Transverse colon (tissue), 4 donors: Measurements from ENCODE around the gene CCDC71. TPM values are rescaled to one million over a fixed set of nuclear protein-coding genes. Genes with fewer than 3 reads are reported as not detected.

Experiments used
- DNase-seq: peaks from one replicate; pipeline ENCODE4 v3.0.0-alpha.2; 2019
- H3K27ac ChIP-seq, 4 donors: fragments of 200-600 bp; sonication (generic); 2 replicates each; pipeline ENCODE4 v1.5.1; 2016 to 2018; ENCODE audit warnings: inconsistent platforms in 4 of 4
- H3K27me3 ChIP-seq: fragments of 200-600 bp; sonication (generic); 2 replicates; pipeline ENCODE4 v1.5.1; 2017; ENCODE audit warnings: inconsistent platforms
- H3K36me3 ChIP-seq, 4 donors: fragments of 200-600 bp; sonication (generic); 2 replicates each; pipeline ENCODE4 v1.5.1; 2017 to 2019; ENCODE audit warnings: inconsistent platforms in 4 of 4
- H3K4me1 ChIP-seq, 4 donors: fragments of 200-600 bp; sonication (generic); 2 replicates each; pipeline ENCODE4 v1.5.1; 2017 to 2020; ENCODE audit warnings: inconsistent platforms in 4 of 4
- H3K4me3 ChIP-seq, 4 donors: fragments of 200-600 bp; sonication (generic); 1 replicate in 1 of 4; 2 replicates in 3 of 4; pipeline versions ENCODE4 v1.5.1 to v1.6.1; 2017 to 2019; ENCODE audit warnings: inconsistent platforms in 4 of 4
- H3K9me3 ChIP-seq, 2 donors: fragments of 200-600 bp; sonication (generic); 2 replicates each; pipeline ENCODE4 v1.5.1; 2017 to 2019; ENCODE audit warnings: inconsistent platforms in 2 of 2
- EP300 ChIP-seq: sonication (generic); formaldehyde crosslinking; IDR thresholded peaks from one replicate; pipeline ENCODE4 v1.6.1; 2017; ENCODE audit warnings: antibody characterized with exemption, low read depth
- POLR2A ChIP-seq: fragments of 450-650 bp; IDR thresholded peaks from one replicate; pipeline ENCODE4 v1.6.1; 2016; ENCODE audit warnings: antibody characterized with exemption, mild to moderate bottlenecking, moderate library complexity
- POLR2AphosphoS5 ChIP-seq, 3 donors: sonication (generic); formaldehyde crosslinking; IDR thresholded peaks; one replicate each; pipeline ENCODE4 v1.6.1; 2016; ENCODE audit warnings: antibody characterized with exemption in 3 of 3
- WGBS, 2 donors: methylation state at CpG; one replicate each; pipeline ENCODE4 v1.1.5; 2018; ENCODE audit warnings: low coverage in 1 of 2; 5-methylcytosine and 5-hydroxymethylcytosine counted together
- in situ Hi-C, 4 donors: fragments of 200-750 bp; cut with MboI; loops; one replicate each; pipeline versions ENCODE4 v1.15.0 to v1.15.1; 2017; ENCODE audit warnings: low sequenced_read_pairs in 3 of 4, low pct_ligation_motif_present in 1 of 4, low pct_unique_long_range_greater_than_20kb in 1 of 4
- intact Hi-C: fragments of 100-400 bp; cut with DNase I; formaldehyde crosslinking; loops from one replicate; pipeline ENCODE4 v1.15.1; 2023; ENCODE audit warnings: low total_unique reads
- total RNA-seq, 4 donors: library from RNA; depleted of rRNA; stranded (reverse); fragments of >200 nt; gene quantifications; one replicate each; pipeline ENCODE4 v1.1.0, GENCODE V29; 2016
- TF ChIP-seq, protein P1 (sequence below), 5 experiments: fragments of 200-600 bp in 3 of 5; fragments of 450-650 bp in 2 of 5; sonication (generic) in 3 of 5; IDR thresholded peaks; 1 replicate in 2 of 5; 2 replicates in 3 of 5; pipeline ENCODE4 v1.5.1; 2016 to 2017; ENCODE audit warnings: antibody characterized with exemption in 5 of 5, inconsistent platforms in 3 of 5, mild to moderate bottlenecking in 2 of 5, moderate library complexity in 1 of 5

The CCDC71 gene
- total RNA-seq, 4 donors from 2014 or later, result 26.2 to 33.9 (median 31.3) TPM

GRCh38 chr3:49199239-49199899 is 33.2 kb upstream of the CCDC71 start:
- no peaks in the 10 kb centered on the region for H3K4me1 ChIP-seq
- H3K4me3 ChIP-seq, result peak overlapping the region in 3 of 4 donors; percentile 10 to 37 (median 22)
- in situ Hi-C loops, result no loop called here
- no peaks in the 10 kb centered on the region for H3K36me3 ChIP-seq
- peak overlapping the region in 3 of 4 donors; percentile 48 to 74 (median 67) for H3K27ac ChIP-seq
- intact Hi-C loops, result no loop called here
- peak; percentile 74 for DNase-seq
- WGBS, 2 donors, result 64 to 87% methylated on average over 10 to 53 of the region's 53 CpGs
- TF ChIP-seq, protein P1, sequence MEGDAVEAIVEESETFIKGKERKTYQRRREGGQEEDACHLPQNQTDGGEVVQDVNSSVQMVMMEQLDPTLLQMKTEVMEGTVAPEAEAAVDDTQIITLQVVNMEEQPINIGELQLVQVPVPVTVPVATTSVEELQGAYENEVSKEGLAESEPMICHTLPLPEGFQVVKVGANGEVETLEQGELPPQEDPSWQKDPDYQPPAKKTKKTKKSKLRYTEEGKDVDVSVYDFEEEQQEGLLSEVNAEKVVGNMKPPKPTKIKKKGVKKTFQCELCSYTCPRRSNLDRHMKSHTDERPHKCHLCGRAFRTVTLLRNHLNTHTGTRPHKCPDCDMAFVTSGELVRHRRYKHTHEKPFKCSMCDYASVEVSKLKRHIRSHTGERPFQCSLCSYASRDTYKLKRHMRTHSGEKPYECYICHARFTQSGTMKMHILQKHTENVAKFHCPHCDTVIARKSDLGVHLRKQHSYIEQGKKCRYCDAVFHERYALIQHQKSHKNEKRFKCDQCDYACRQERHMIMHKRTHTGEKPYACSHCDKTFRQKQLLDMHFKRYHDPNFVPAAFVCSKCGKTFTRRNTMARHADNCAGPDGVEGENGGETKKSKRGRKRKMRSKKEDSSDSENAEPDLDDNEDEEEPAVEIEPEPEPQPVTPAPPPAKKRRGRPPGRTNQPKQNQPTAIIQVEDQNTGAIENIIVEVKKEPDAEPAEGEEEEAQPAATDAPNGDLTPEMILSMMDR (IDR thresholded peaks at IDR 0.05), result no peak
- peak in 2 of 3 donors; percentile 17 to 71 for TF ChIP-seq POLR2AphosphoS5 (IDR thresholded peaks at IDR 0.05)
- no peak for TF ChIP-seq POLR2A
- no peak for TF ChIP-seq EP300
- no peaks in the 10 kb centered on the region for H3K27me3 ChIP-seq
- H3K9me3 ChIP-seq, result no peaks in the 10 kb centered on the region

GRCh38 chr3:49198611-49199230 is 32.6 kb upstream of the CCDC71 start:
- Histone ChIP-seq H3K4me1 (no peaks in the 10 kb centered on the region), H3K36me3 (no peaks in the 10 kb centered on the region), H3K9me3 (no peaks in the 10 kb centered on the region), H3K4me3 (peak overlapping the region in 2 of 4 donors; percentile 22 to 37), H3K27ac (peak overlapping the region in 2 of 4 donors; percentile 41), H3K27me3 (no peaks in the 10 kb centered on the region)
- in situ Hi-C loops, result no loop called here
- intact Hi-C loops, result no loop called here
- DNase-seq, result no peak
- 82 to 93% methylated on average over 12 to 24 of the region's 24 CpGs for WGBS, 2 donors
- TF ChIP-seq EP300, result no peak
- no peak for TF ChIP-seq POLR2A
- TF ChIP-seq POLR2AphosphoS5 (IDR thresholded peaks at IDR 0.05), result no peak
- TF ChIP-seq, protein P1 (IDR thresholded peaks at IDR 0.05), result no peak

DNA sequence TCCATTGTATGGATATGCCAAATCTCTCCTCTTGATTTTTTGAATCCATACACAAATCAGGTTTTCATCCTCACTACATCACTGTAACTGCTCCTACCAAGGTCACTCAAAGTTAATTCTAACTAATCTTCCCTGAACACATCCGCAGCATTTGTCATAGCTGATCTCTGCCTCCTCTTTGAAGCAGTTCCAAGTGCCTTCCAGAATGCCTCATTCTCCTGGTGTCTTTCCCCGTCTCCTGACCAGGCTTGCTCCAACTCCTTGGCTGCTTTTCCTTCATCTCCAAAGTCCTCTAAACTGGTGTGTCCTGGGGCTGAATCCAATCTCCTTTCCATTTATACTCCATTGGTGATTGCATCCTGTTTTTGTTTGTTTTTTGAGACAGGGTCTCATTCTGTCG is 32.0 kb upstream of the CCDC71 start:
- Histone ChIP-seq H3K36me3 (no peaks in the 10 kb centered on the region), H3K4me3 (no peak overlapping the region), H3K4me1 (no peaks in the 10 kb centered on the region), H3K27ac (no peak overlapping the region), H3K27me3 (no peaks in the 10 kb centered on the region), H3K9me3 (no peaks in the 10 kb centered on the region)
- in situ Hi-C loops, result no loop called here
- intact Hi-C loops, result no loop called here
- no peak for DNase-seq
- WGBS, 2 donors, result 78 to 91% methylated on average over 3 of the region's 3 CpGs
- TF ChIP-seq POLR2AphosphoS5 (IDR thresholded peaks at IDR 0.05), result no peak
- TF ChIP-seq EP300, result no peak
- TF ChIP-seq POLR2A, result no peak
- TF ChIP-seq, protein P1 (IDR thresholded peaks at IDR 0.05), result no peak

DNA sequence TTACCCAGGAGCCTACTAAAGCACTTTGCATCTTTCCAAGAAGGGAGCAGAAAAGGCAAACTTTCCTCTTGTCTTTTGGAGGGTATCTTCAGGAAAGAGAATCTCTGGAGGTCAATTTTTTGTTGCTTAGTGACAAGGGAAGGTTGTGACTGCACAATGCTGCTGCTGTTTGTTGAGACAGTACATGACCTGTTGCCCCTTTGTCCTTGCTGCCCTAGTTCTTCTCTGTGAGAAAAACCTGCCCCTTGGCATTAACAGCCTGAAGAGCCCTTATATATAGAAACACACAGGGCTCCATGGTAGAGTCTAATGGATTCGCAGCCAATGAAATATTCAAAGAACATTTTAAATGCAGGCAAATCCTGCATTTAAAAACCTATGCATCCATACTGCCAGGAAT is 25.6 kb upstream of the CCDC71 start:
- Histone ChIP-seq H3K36me3 (no peaks in the 10 kb centered on the region), H3K27ac (no peak overlapping the region), H3K9me3 (no peaks in the 10 kb centered on the region), H3K27me3 (no peaks in the 10 kb centered on the region), H3K4me3 (no peak overlapping the region), H3K4me1 (no peaks in the 10 kb centered on the region)
- WGBS, 2 donors, result 91% methylated on average over 1 of the region's 1 CpG; no CpG with 5 or more reads in 1 of the 2 donors
- intact Hi-C loops, result no loop called here
- in situ Hi-C loops, result no loop called here
- TF ChIP-seq POLR2AphosphoS5 (IDR thresholded peaks at IDR 0.05), result no peak
- DNase-seq, result no peak
